ENCODE results near the gene RMDN3.

DNA sequence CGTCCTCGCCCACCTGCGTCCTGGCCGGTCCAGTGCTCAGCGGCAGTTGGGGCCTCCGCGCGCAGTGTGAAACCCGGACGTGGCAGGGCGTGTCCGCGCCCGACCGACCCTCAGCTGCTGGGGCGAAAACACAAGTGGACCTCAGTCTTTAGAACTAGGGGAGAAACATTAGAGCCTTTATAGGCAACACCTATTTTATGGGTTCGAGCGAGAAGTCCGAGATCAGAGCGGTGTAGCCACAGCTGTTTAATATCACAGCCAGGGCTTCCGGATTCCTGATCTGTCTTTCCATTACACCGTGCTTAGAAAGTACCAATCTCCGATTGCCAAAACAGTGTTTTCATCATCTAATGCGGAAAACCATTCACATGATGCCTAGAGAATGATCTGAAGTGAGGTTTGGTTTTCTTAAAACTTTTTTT is 59.6 kb downstream of the RMDN3 start:
- TF ChIP-seq POLR2A (IDR thresholded peaks at IDR 0.05; ENCODE audit: low read depth, low read length) (no peak), SPI1 (IDR thresholded peaks at IDR 0.05; ENCODE audit: low read depth, low read length) (no peak), TAF1 (IDR thresholded peaks at IDR 0.05; ENCODE audit: low read depth, low read length) (no peak), POLR2AphosphoS5 (IDR thresholded peaks at IDR 0.05; ENCODE audit: low read depth, low read length) (no peak), PAX5 (IDR thresholded peaks at IDR 0.05; ENCODE audit: insufficient read depth, low read length, severe bottlenecking) (no peak)

Measured in GM12891 (cell line).